ENCODE measurements around the gene FIBP.

The FIBP gene

GRCh38 chr11:65897020-65897471 lies 8.8 kb upstream of the FIBP start:
- H4K91ac ChIP-seq (ENCODE audit: low read length): no peak overlapping the region
- no peak overlapping the region for H2BK5ac ChIP-seq (ENCODE audit: low read depth, low read length, poor library complexity, severe bottlenecking)
- H2BK120ac ChIP-seq (ENCODE audit: low read depth, low read length): no peak overlapping the region
- H3K4me2 ChIP-seq (ENCODE audit: low read length, poor library complexity, severe bottlenecking): peak overlapping the region; percentile 46
- 86% methylated on average over 4 of the region's 4 CpGs for WGBS
- peak overlapping the region; percentile 100 for H3K9ac ChIP-seq (ENCODE audit: low read length)
- H2AK5ac ChIP-seq (ENCODE audit: low read length, severe bottlenecking): peak overlapping the region; percentile 43
- peak overlapping the region in 1 of 2 experiments; percentile 95 for H3K23ac ChIP-seq (ENCODE audit: low read length in 2 of 2)
- H3K4me3 ChIP-seq (ENCODE audit: insufficient read depth in 1 of 2, low read depth in 1 of 2, low read length in 2 of 2): peak overlapping the region in 1 of 2 experiments; percentile 98
- H3K4me1 ChIP-seq (ENCODE audit: control insufficient read depth, insufficient read depth, low read depth, low read length): peaks cover 41% of the 10 kb centered on the region
- peaks cover 2% of the 10 kb centered on the region for H3K79me1 ChIP-seq (replicated peaks; ENCODE audit: low read length, poor library complexity, severe bottlenecking)
- H3K14ac ChIP-seq (ENCODE audit: low read length in 2 of 2): no peak overlapping the region
- peak overlapping the region; percentile 45 for H4K8ac ChIP-seq (ENCODE audit: low read length)
- H2BK15ac ChIP-seq (ENCODE audit: low read depth, poor library complexity, severe bottlenecking): no peak overlapping the region
- H2BK12ac ChIP-seq (ENCODE audit: low read length in 2 of 2): peak overlapping the region in 1 of 2 experiments; percentile 20
- H3K4ac ChIP-seq (ENCODE audit: low read depth in 1 of 2, low read length in 2 of 2): no peak overlapping the region
- H3K27ac ChIP-seq (ENCODE audit: low read length, poor library complexity, severe bottlenecking): peak overlapping the region; percentile 11
- H2AFZ ChIP-seq (ENCODE audit: low read depth, low read length): no peak overlapping the region
- H3K27me3 ChIP-seq (ENCODE audit: control insufficient read depth in 1 of 2, insufficient read depth in 1 of 2, low read length in 2 of 2): no peaks in the 10 kb centered on the region
- peaks cover 42 to 54% of the 10 kb centered on the region in 2 experiments for H3K36me3 ChIP-seq (ENCODE audit: control insufficient read depth in 1 of 2, insufficient read depth in 2 of 2, low read depth in 1 of 2, low read length in 2 of 2)
- H3K18ac ChIP-seq (ENCODE audit: low read depth in 1 of 2, low read length in 2 of 2): no peak overlapping the region
- no peaks in the 10 kb centered on the region for H3K9me3 ChIP-seq (ENCODE audit: control insufficient read depth, low read length)
- no peak for DNase-seq

GRCh38 chr11:65896034-65896999 lies 8.0 kb upstream of the FIBP start:
- Histone ChIP-seq H2BK120ac (ENCODE audit: low read depth, low read length) (no peak overlapping the region), H2BK12ac (ENCODE audit: low read length in 2 of 2) (peak overlapping the region in 1 of 2 experiments; percentile 20), H2BK15ac (ENCODE audit: low read depth, poor library complexity, severe bottlenecking) (no peak overlapping the region), H4K8ac (ENCODE audit: low read length) (no peak overlapping the region), H3K14ac (ENCODE audit: low read length in 2 of 2) (peak overlapping the region in 1 of 2 experiments; percentile 64), H3K27me3 (ENCODE audit: control insufficient read depth in 1 of 2, insufficient read depth in 1 of 2, low read length in 2 of 2) (no peaks in the 10 kb centered on the region), H3K27ac (ENCODE audit: low read length, poor library complexity, severe bottlenecking) (peak overlapping the region; percentile 11), H3K36me3 (ENCODE audit: control insufficient read depth in 1 of 2, insufficient read depth in 2 of 2, low read depth in 1 of 2, low read length in 2 of 2) (peaks cover 48 to 57% of the 10 kb centered on the region in 2 experiments), H3K79me1 (replicated peaks; ENCODE audit: low read length, poor library complexity, severe bottlenecking) (peaks cover under 1% of the 10 kb centered on the region), H3K18ac (ENCODE audit: low read depth in 1 of 2, low read length in 2 of 2) (peak overlapping the region in 1 of 2 experiments; percentile 29), H3K4me3 (ENCODE audit: insufficient read depth in 1 of 2, low read depth in 1 of 2, low read length in 2 of 2) (peak overlapping the region in 1 of 2 experiments; percentile 98), H3K9me3 (ENCODE audit: control insufficient read depth, low read length) (no peaks in the 10 kb centered on the region), H3K23ac (ENCODE audit: low read length in 2 of 2) (peak overlapping the region in 1 of 2 experiments; percentile 95), H3K4me1 (ENCODE audit: control insufficient read depth, insufficient read depth, low read depth, low read length) (peaks cover 43% of the 10 kb centered on the region), H4K91ac (ENCODE audit: low read length) (no peak overlapping the region), H3K9ac (ENCODE audit: low read length) (peak overlapping the region; percentile 100), H2AFZ (ENCODE audit: low read depth, low read length) (no peak overlapping the region), H3K4me2 (ENCODE audit: low read length, poor library complexity, severe bottlenecking) (peak overlapping the region; percentile 18), H2AK5ac (ENCODE audit: low read length, severe bottlenecking) (peak overlapping the region; percentile 43), H3K4ac (ENCODE audit: low read depth in 1 of 2, low read length in 2 of 2) (peak overlapping the region in 1 of 2 experiments; percentile 26), H2BK5ac (ENCODE audit: low read depth, low read length, poor library complexity, severe bottlenecking) (no peak overlapping the region)
- 93% methylated on average over 14 of the region's 14 CpGs for WGBS
- no peak for DNase-seq

GRCh38 chr11:65895482-65895981 lies 7.3 kb upstream of the FIBP start:
- Histone ChIP-seq H2AK5ac (ENCODE audit: low read length, severe bottlenecking) (peak overlapping the region; percentile 13), H2BK12ac (ENCODE audit: low read length in 2 of 2) (no peak overlapping the region)
- 96% methylated on average over 4 of the region's 5 CpGs for WGBS

More at GRCh38 chr11:65895482-65895981, 7.3 kb upstream of the FIBP start:
- H4K91ac ChIP-seq (ENCODE audit: low read length): no peak overlapping the region
- peaks cover 50 to 57% of the 10 kb centered on the region in 2 experiments for H3K36me3 ChIP-seq (ENCODE audit: control insufficient read depth in 1 of 2, insufficient read depth in 2 of 2, low read depth in 1 of 2, low read length in 2 of 2)
- no peaks in the 10 kb centered on the region for H3K27me3 ChIP-seq (ENCODE audit: control insufficient read depth in 1 of 2, insufficient read depth in 1 of 2, low read length in 2 of 2)
- peak overlapping the region in 1 of 2 experiments; percentile 98 for H3K4me3 ChIP-seq (ENCODE audit: insufficient read depth in 1 of 2, low read depth in 1 of 2, low read length in 2 of 2)
- H3K14ac ChIP-seq (ENCODE audit: low read length in 2 of 2): no peak overlapping the region
- H3K23ac ChIP-seq (ENCODE audit: low read length in 2 of 2): peak overlapping the region in 1 of 2 experiments; percentile 29
- no peak overlapping the region for H2BK5ac ChIP-seq (ENCODE audit: low read depth, low read length, poor library complexity, severe bottlenecking)
- H3K4me1 ChIP-seq (ENCODE audit: control insufficient read depth, insufficient read depth, low read depth, low read length): peaks cover 47% of the 10 kb centered on the region
- peak overlapping the region; percentile 100 for H3K9ac ChIP-seq (ENCODE audit: low read length)
- no peaks in the 10 kb centered on the region for H3K79me1 ChIP-seq (replicated peaks; ENCODE audit: low read length, poor library complexity, severe bottlenecking)
- H2BK120ac ChIP-seq (ENCODE audit: low read depth, low read length): no peak overlapping the region
- no peak overlapping the region for H3K4me2 ChIP-seq (ENCODE audit: low read length, poor library complexity, severe bottlenecking)
- H3K27ac ChIP-seq (ENCODE audit: low read length, poor library complexity, severe bottlenecking): no peak overlapping the region
- no peaks in the 10 kb centered on the region for H3K9me3 ChIP-seq (ENCODE audit: control insufficient read depth, low read length)
- no peak overlapping the region for H3K4ac ChIP-seq (ENCODE audit: low read depth in 1 of 2, low read length in 2 of 2)
- H3K18ac ChIP-seq (ENCODE audit: low read depth in 1 of 2, low read length in 2 of 2): no peak overlapping the region
- no peak overlapping the region for H2AFZ ChIP-seq (ENCODE audit: low read depth, low read length)
- no peak for DNase-seq
- no peak overlapping the region for H2BK15ac ChIP-seq (ENCODE audit: low read depth, poor library complexity, severe bottlenecking)
- H4K8ac ChIP-seq (ENCODE audit: low read length): no peak overlapping the region

Data from mesenchymal stem cell (in vitro differentiated cells and primary cell).